B cell (primary cell): ENCODE measurements around the gene HIBADH. TPM values are rescaled to one million over a fixed set of nuclear protein-coding genes. Genes with fewer than 3 reads are reported as not detected.

Experiments
- ATAC-seq: fragments of 200-7000 bp; cut with Tn5 transposase; one replicate; pipeline ENCODE4 v1.10.0; 2021; ENCODE audit warnings: low read depth, mild to moderate bottlenecking, moderate number of reproducible peaks, moderate library complexity
- CTCF ChIA-PET: fragments of 350-600 bp; sonication (Branson Sonifier 250); formaldehyde crosslinking; loops from one replicate; lab custom pipeline; 2021; ENCODE audit warnings: antibody characterized with exemption, inconsistent platforms; lab: Charles Lee
- POLR2A ChIA-PET: fragments of 350-600 bp; sonication (Branson Sonifier 250); formaldehyde crosslinking; loops from one replicate; lab custom pipeline; 2021; ENCODE audit warnings: antibody characterized with exemption; lab: Charles Lee
- DNase-seq: peaks from one replicate; pipeline ENCODE4 v3.0.0; 2013
- H2AFZ ChIP-seq: 2 replicates; pipeline ENCODE4 v1.6.1; 2012; ENCODE audit warnings: mild to moderate bottlenecking, low read depth, low read length; ENCODE audit not compliant: insufficient read depth, poor library complexity, severe bottlenecking
- H3K27ac ChIP-seq, 2 donors: 1 replicate in 1 of 2; 2 replicates in 1 of 2; pipeline ENCODE4 v1.5.1; 2012 to 2013; ENCODE audit warnings: low read length in 2 of 2, mild to moderate bottlenecking in 2 of 2, moderate library complexity in 1 of 2
- H3K27me3 ChIP-seq, 4 experiments: fragments of 200-600 bp in 1 of 4; sonication (generic) in 1 of 4; replicated peaks in 1 of 4; 1 replicate in 2 of 4; 2 replicates in 2 of 4; pipeline versions ENCODE4 v1.6.1 to v1.7.0; 2013 to 2016; ENCODE audit warnings: low read length in 3 of 4, mild to moderate bottlenecking in 2 of 4, mixed read lengths in 1 of 4, moderate library complexity in 1 of 4; ENCODE audit not compliant: insufficient read depth in 4 of 4, control insufficient read depth in 3 of 4; ENCODE audit errors: control extremely low read depth in 1 of 4
- H3K36me3 ChIP-seq, 2 experiments: replicated peaks in 1 of 2; 1 replicate in 1 of 2; 2 replicates in 1 of 2; pipeline versions ENCODE4 v1.6.1 to v1.7.1; 2013; ENCODE audit warnings: low read length in 1 of 2; ENCODE audit not compliant: insufficient read depth in 2 of 2, control insufficient read depth in 1 of 2; ENCODE audit errors: control extremely low read depth in 1 of 2, extremely low read depth in 1 of 2
- H3K4me1 ChIP-seq, 2 donors: fragments of 200-600 bp in 1 of 2; sonication (generic) in 1 of 2; 1 replicate in 1 of 2; 2 replicates in 1 of 2; pipeline versions ENCODE4 v1.5.1 to v1.6.1; 2013 to 2017; ENCODE audit warnings: low read length in 2 of 2; ENCODE audit not compliant: control insufficient read depth in 2 of 2, insufficient read depth in 2 of 2
- H3K4me2 ChIP-seq: replicated peaks from 2 replicates; pipeline ENCODE3; 2012; ENCODE audit warnings: mild to moderate bottlenecking, low read depth, low read length; ENCODE audit not compliant: poor library complexity, severe bottlenecking
- H3K4me3 ChIP-seq, 5 experiments: fragments of 200-600 bp in 1 of 5; sonication (generic) in 1 of 5; 1 replicate in 3 of 5; 2 replicates in 2 of 5; pipeline versions ENCODE4 v1.5.1 to v1.7.0; 2011 to 2016; ENCODE audit warnings: low read length in 4 of 5, mild to moderate bottlenecking in 4 of 5, low read depth in 2 of 5, control low read depth in 1 of 5, moderate library complexity in 1 of 5; ENCODE audit not compliant: insufficient read depth in 1 of 5; ENCODE audit errors: control extremely low read depth in 1 of 5, extremely low read depth in 1 of 5
- H3K79me2 ChIP-seq: fragments of 200-600 bp; sonication (generic); one replicate; pipeline ENCODE4 v1.6.0; 2016; ENCODE audit warnings: low read length; ENCODE audit not compliant: control insufficient read depth, insufficient read depth
- H3K9ac ChIP-seq: fragments of 200-600 bp; sonication (generic); 2 replicates; pipeline ENCODE4 v1.6.1; 2017; ENCODE audit warnings: mild to moderate bottlenecking, low read length, moderate library complexity
- H3K9me3 ChIP-seq, 3 donors: one replicate each; pipeline versions ENCODE4 v1.6.1 to v1.7.1; 2013; ENCODE audit warnings: low read length in 2 of 3; ENCODE audit not compliant: control insufficient read depth in 2 of 3, insufficient read depth in 1 of 3; ENCODE audit errors: control extremely low read depth in 1 of 3
- H4K20me1 ChIP-seq: 2 replicates; pipeline ENCODE4 v1.6.0; 2012; ENCODE audit warnings: mild to moderate bottlenecking, low read length; ENCODE audit not compliant: insufficient read depth, control insufficient read depth, poor library complexity, severe bottlenecking
- H3K27ac Mint-ChIP-seq: one replicate; pipeline ENCODE4 v1.8.0; 2021; ENCODE audit warnings: mixed read lengths
- H3K27me3 Mint-ChIP-seq: one replicate; pipeline ENCODE4 v1.8.0; 2021; ENCODE audit warnings: mixed read lengths
- H3K4me1 Mint-ChIP-seq: one replicate; pipeline ENCODE4 v1.8.0; 2021; ENCODE audit warnings: mixed read lengths
- H3K4me3 Mint-ChIP-seq: one replicate; pipeline ENCODE4 v1.8.0; 2021; ENCODE audit warnings: mixed read lengths
- H3K9me3 Mint-ChIP-seq: one replicate; pipeline ENCODE4 v1.8.0; 2022; ENCODE audit warnings: mixed read lengths; ENCODE audit not compliant: insufficient read depth
- EZH2 ChIP-seq: IDR thresholded peaks from 2 replicates; pipeline ENCODE4 v1.6.1; 2012; ENCODE audit warnings: borderline replicate concordance, low read depth, mild to moderate bottlenecking, moderate library complexity, low read length; ENCODE audit not compliant: insufficient read depth, poor library complexity, severe bottlenecking
- WGBS: methylation state at CpG from one replicate; pipeline ENCODE4 v1.1.5; 2013; ENCODE audit warnings: missing lambda C conversion rate; ENCODE audit not compliant: insufficient coverage; 5-methylcytosine and 5-hydroxymethylcytosine counted together
- intact Hi-C: fragments of 100-400 bp; cut with micrococcal nuclease; formaldehyde crosslinking; loops from one replicate; pipeline ENCODE4 v1.10.0; 2022
- polyA plus RNA-seq: library from polyadenylated mRNA; depleted of rRNA; stranded (reverse); fragments of >200 nt; gene quantifications from 2 replicates; pipeline ENCODE4 v1.2.3, GENCODE V29; 2012
- total RNA-seq, 2 donors: library from RNA; stranded (reverse); fragments of 120-200 nt in 1 of 2; gene quantifications; 1 replicate in 1 of 2; 2 replicates in 1 of 2; pipeline versions ENCODE4 v1.2.3 to v1.2.4, GENCODE V29; 2013 to 2022
- TF ChIP-seq, protein P1 (sequence below): fragments of 200-600 bp; IDR thresholded peaks from one replicate; pipeline ENCODE4 v1.8.0; 2022; ENCODE audit warnings: antibody characterized with exemption, mild to moderate bottlenecking

Gene HIBADH
- total and polyA plus RNA-seq, 2 donors (not counting 1 experiment from before 2014, with no cell fraction given), result 6.9 to 14.1 TPM

DNA sequence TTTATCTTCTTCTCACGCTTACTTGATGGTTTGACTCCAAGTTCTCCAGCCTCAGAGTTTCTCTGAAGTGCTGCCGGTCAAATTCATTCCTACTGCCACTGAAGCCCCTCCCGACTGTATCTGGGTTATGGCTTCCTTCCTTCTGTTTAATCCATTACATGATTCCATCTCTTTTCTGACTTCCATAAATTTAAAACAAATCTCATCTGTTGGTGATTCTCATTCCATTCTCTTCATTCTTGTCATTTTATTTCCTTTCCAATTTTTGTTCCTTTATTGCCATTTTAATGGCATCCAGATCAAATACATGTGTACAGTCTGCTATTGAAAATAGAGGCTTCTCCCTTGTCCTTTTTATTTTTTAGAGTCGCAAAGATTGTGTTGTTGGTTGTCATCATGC is 25.4 kb upstream of the HIBADH start:
- no peak for ATAC-seq
- no peaks in the 10 kb centered on the region for H3K4me1 Mint-ChIP-seq
- Histone ChIP-seq H3K9ac (no peak overlapping the region), H3K27me3 (no peaks in the 10 kb centered on the region), H3K4me3 (no peak overlapping the region), H3K79me2 (no peaks in the 10 kb centered on the region), H3K9me3 (no peaks in the 10 kb centered on the region), H3K4me2 (no peak overlapping the region), H4K20me1 (no peaks in the 10 kb centered on the region), H3K36me3 (no peaks in the 10 kb centered on the region), H3K27ac (no peak overlapping the region), H3K4me1 (no peaks in the 10 kb centered on the region), H2AFZ (no peak overlapping the region)
- ChIA-PET POLR2A (no interaction called here), CTCF (interaction anchor here (0.6 to 2.2 kb wide), 2 partner anchors 97 to 233 kb away, joined by 3 to 11 read pairs; no protein-coding TSS in a partner anchor)
- no peak overlapping the region for H3K27ac Mint-ChIP-seq
- peaks cover 8% of the 10 kb centered on the region for H3K27me3 Mint-ChIP-seq
- no peak for DNase-seq
- peaks cover 6% of the 10 kb centered on the region for H3K9me3 Mint-ChIP-seq
- no peak overlapping the region for H3K4me3 Mint-ChIP-seq
- intact Hi-C loops, result loop anchor here (2.0 kb wide), 2 partner anchors 87 to 95 kb away; no protein-coding TSS in a partner anchor
- WGBS, result 88% methylated on average over 3 of the region's 4 CpGs
- TF ChIP-seq, protein P1, sequence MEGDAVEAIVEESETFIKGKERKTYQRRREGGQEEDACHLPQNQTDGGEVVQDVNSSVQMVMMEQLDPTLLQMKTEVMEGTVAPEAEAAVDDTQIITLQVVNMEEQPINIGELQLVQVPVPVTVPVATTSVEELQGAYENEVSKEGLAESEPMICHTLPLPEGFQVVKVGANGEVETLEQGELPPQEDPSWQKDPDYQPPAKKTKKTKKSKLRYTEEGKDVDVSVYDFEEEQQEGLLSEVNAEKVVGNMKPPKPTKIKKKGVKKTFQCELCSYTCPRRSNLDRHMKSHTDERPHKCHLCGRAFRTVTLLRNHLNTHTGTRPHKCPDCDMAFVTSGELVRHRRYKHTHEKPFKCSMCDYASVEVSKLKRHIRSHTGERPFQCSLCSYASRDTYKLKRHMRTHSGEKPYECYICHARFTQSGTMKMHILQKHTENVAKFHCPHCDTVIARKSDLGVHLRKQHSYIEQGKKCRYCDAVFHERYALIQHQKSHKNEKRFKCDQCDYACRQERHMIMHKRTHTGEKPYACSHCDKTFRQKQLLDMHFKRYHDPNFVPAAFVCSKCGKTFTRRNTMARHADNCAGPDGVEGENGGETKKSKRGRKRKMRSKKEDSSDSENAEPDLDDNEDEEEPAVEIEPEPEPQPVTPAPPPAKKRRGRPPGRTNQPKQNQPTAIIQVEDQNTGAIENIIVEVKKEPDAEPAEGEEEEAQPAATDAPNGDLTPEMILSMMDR, result no peak
- no peak for TF ChIP-seq EZH2

DNA sequence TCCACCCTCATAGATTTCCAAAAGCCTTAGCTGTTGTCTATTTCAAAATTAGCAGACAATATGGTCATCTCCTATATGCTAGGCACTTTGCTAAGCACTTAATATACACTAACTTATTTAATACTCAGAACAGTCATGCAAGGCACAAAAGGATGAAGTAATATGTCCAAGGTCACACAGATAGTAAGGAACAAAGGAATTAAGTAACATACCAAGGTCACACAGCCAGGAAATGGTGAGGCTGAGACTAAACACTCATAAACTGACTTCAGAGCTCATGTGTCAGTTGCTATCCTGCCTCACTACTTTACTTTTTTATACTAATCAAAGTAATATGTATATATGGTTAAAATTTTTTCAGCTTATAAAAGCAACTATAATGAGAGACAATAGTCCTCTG is 23.6 kb upstream of the HIBADH start:
- Mint-ChIP-seq H3K4me3 (no peak overlapping the region), H3K27me3 (peaks cover 8% of the 10 kb centered on the region), H3K27ac (no peak overlapping the region), H3K4me1 (no peaks in the 10 kb centered on the region), H3K9me3 (peaks cover 6% of the 10 kb centered on the region)
- ATAC-seq, result no peak
- intact Hi-C loops, result no loop called here
- Histone ChIP-seq H2AFZ (no peak overlapping the region), H3K36me3 (no peaks in the 10 kb centered on the region), H3K9me3 (no peaks in the 10 kb centered on the region), H3K4me3 (no peak overlapping the region), H3K27me3 (no peaks in the 10 kb centered on the region), H4K20me1 (no peaks in the 10 kb centered on the region), H3K4me2 (no peak overlapping the region), H3K79me2 (no peaks in the 10 kb centered on the region), H3K9ac (no peak overlapping the region), H3K27ac (no peak overlapping the region), H3K4me1 (no peaks in the 10 kb centered on the region)
- ChIA-PET POLR2A (no interaction called here), CTCF (interaction anchor here (0.9 kb wide), 1 partner anchor 99 kb away, joined by 3 read pairs; no protein-coding TSS in a partner anchor)
- TF ChIP-seq EZH2, result no peak
- TF ChIP-seq, protein P1, result no peak
- DNase-seq, result no peak
